ENCODE data around the gene EPC2. TPM values are rescaled to one million over a fixed set of nuclear protein-coding genes. Genes with fewer than 3 reads are reported as not detected.
A peak's percentile ranks its signal among the peaks of the same experiment; 100 is the strongest.

EPC2 gene, protein sequence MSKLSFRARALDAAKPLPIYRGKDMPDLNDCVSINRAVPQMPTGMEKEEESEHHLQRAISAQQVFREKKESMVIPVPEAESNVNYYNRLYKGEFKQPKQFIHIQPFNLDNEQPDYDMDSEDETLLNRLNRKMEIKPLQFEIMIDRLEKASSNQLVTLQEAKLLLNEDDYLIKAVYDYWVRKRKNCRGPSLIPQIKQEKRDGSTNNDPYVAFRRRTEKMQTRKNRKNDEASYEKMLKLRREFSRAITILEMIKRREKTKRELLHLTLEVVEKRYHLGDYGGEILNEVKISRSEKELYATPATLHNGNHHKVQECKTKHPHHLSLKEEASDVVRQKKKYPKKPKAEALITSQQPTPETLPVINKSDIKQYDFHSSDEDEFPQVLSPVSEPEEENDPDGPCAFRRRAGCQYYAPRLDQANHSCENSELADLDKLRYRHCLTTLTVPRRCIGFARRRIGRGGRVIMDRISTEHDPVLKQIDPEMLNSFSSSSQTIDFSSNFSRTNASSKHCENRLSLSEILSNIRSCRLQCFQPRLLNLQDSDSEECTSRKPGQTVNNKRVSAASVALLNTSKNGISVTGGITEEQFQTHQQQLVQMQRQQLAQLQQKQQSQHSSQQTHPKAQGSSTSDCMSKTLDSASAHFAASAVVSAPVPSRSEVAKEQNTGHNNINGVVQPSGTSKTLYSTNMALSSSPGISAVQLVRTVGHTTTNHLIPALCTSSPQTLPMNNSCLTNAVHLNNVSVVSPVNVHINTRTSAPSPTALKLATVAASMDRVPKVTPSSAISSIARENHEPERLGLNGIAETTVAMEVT
- polyA plus RNA-seq (2011; rRNA removed) (18.5 and 24.7 TPM in 2 replicates), polyA minus RNA-seq (2011; rRNA and poly(A)+ RNA removed) (28.8 and 37.0 TPM in 2 replicates)

DNA sequence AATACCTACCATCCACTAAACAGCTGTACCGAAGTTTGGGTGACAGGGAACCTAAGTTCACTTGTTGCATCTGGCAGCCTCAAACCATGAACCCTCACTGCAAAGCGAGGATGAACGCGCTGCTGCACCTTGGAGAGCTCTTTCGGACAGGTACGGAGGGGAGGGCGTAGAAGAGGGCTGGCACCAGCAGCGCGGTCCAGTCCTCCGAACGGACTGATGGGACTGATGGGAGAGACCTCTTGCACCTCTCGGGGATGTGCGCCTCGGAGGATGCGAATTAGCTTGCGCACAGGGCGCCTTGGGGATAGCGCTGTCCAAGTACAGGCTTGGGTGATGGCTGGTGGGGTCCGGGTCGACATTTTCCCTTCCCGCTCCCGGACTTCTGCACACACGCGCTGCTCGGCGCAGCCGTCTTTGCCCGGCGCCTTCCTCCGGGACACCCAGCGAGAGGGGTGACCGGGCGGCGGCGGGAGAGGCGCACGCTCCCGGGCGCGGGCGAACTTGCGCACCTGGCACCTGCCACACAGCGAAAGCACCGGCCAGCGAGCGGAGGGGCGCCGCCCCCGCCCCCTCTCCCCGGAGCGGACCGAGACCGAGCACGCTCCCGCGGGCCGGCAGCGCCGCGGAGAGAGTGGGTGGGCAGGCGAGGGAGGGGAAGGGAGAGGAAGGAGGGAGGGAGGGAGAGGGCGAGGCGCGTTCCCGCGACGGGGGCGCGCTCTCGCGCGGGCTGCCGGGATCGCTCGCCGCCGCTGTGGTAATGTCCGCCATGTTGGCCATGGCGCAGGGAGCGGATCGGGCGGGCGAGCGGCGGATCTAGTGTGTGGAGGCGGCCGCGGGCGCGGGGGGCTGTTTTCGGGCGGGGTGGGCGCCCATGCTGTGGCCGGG is at the start of gene EPC2:
Gene EPC2 (plus strand): TSS at position 754 of the 885 bp plus-strand sequence. CDS start 267 bp downstream, outside the sequence.
- ChIA-PET POLR2A (interaction anchor here (0.6 kb wide), 1 partner anchor 36 kb away, joined by 3 read pairs; no protein-coding TSS in a partner anchor), CTCF (interaction anchor here (0.8 to 1.5 kb wide), 3 partner anchors 135 to 654 kb away, joined by 3 read pairs; no protein-coding TSS in a partner anchor)
- DNase-seq (ENCODE audit: low read depth, low spot score), result peak; percentile 32
- Histone ChIP-seq H3K9me3 (ENCODE audit: control insufficient read depth, insufficient read depth, low read length) (no peaks in the 10 kb centered on the region), H3K27me3 (ENCODE audit: control insufficient read depth, insufficient read depth, low read length) (peaks cover 7% of the 10 kb centered on the region), H3K27ac (ENCODE audit: low read depth, low read length) (peak within 1 kb of the TSS; percentile 99), H3K4me3 (ENCODE audit: low read depth, low read length) (peak within 1 kb of the TSS; percentile 97)
- TF ChIP-seq, protein P1, sequence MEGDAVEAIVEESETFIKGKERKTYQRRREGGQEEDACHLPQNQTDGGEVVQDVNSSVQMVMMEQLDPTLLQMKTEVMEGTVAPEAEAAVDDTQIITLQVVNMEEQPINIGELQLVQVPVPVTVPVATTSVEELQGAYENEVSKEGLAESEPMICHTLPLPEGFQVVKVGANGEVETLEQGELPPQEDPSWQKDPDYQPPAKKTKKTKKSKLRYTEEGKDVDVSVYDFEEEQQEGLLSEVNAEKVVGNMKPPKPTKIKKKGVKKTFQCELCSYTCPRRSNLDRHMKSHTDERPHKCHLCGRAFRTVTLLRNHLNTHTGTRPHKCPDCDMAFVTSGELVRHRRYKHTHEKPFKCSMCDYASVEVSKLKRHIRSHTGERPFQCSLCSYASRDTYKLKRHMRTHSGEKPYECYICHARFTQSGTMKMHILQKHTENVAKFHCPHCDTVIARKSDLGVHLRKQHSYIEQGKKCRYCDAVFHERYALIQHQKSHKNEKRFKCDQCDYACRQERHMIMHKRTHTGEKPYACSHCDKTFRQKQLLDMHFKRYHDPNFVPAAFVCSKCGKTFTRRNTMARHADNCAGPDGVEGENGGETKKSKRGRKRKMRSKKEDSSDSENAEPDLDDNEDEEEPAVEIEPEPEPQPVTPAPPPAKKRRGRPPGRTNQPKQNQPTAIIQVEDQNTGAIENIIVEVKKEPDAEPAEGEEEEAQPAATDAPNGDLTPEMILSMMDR (IDR thresholded peaks at IDR 0.05; ENCODE audit: low read depth, low read length), result no peak

GRCh38 chr2:148596018-148596417 is 48.5 kb upstream of the EPC2 start:
- CTCF ChIA-PET, result interaction anchor here (0.6 kb wide), 1 partner anchor 799 kb away, joined by 4 read pairs; no protein-coding TSS in a partner anchor
- DNase-seq (ENCODE audit: low read depth, low spot score), result no peak
- H3K27me3 ChIP-seq (ENCODE audit: control insufficient read depth, insufficient read depth, low read length), result peaks cover 6% of the 10 kb centered on the region
- H3K27ac ChIP-seq (ENCODE audit: low read depth, low read length), result no peak overlapping the region
- no peak overlapping the region for H3K4me3 ChIP-seq (ENCODE audit: low read depth, low read length)
- TF ChIP-seq, protein P1 (IDR thresholded peaks at IDR 0.05; ENCODE audit: low read depth, low read length), result no peak
- POLR2A ChIA-PET, result no interaction called here
- no peaks in the 10 kb centered on the region; the same call in 1 of the 2 replicates for H3K9me3 ChIP-seq (ENCODE audit: control insufficient read depth, insufficient read depth, low read length)

- CTCF ChIA-PET, result no interaction called here
- Histone ChIP-seq H3K27me3 (ENCODE audit: control insufficient read depth, insufficient read depth, low read length) (peaks cover 2% of the 10 kb centered on the region), H3K9me3 (ENCODE audit: control insufficient read depth, insufficient read depth, low read length) (no peaks in the 10 kb centered on the region; the same call in 1 of the 2 replicates), H3K4me3 (ENCODE audit: low read depth, low read length) (no peak overlapping the region), H3K27ac (ENCODE audit: low read depth, low read length) (no peak overlapping the region)
- DNase-seq (ENCODE audit: low read depth, low spot score), result no peak
- TF ChIP-seq, protein P1 (IDR thresholded peaks at IDR 0.05; ENCODE audit: low read depth, low read length), result no peak
- POLR2A ChIA-PET, result interaction anchor here (0.6 kb wide), 1 partner anchor 579 kb away, joined by 6 read pairs; the partner anchor contains the start of genes MBD5 and ORC4
Observed at GRCh38 chr2:148599109-148599991, 45.2 kb upstream of the EPC2 start.

DNA sequence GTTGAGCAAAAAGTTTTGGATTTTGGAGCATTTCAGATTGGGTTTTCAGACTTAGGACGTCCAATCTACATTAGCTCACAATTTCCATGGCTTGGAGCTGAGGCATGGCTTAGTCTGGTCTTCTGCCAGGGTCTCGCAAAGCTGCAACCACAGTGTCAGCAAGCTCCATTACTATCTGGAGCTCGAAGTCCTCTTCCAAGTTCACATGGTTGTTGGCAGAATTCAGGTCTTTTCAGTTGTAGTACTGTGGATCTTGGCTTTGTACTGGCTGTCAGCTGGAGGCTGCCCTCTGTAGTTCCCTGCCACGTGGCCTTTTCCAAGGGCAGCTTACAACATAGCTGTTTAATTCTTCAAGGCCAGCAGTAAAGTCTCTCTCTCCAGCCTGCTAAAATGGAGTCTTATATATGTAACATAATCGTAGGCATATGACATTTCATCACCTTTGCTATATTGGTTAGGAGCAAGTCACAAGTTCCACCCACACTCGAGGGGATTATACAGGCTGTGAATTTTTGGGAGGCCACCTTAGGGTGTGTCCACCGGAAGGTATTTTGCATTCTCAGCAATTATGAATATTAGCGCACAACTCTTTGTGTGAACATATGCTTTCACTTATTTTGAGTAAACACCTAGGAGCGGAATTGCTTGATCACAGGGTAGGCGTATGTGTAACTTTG is 41.5 kb upstream of the EPC2 start:
- H3K27ac ChIP-seq (ENCODE audit: low read depth, low read length), result no peak overlapping the region
- POLR2A ChIA-PET, result no interaction called here
- TF ChIP-seq, protein P1 (IDR thresholded peaks at IDR 0.05; ENCODE audit: low read depth, low read length), result no peak
- peaks cover 2% of the 10 kb centered on the region for H3K27me3 ChIP-seq (ENCODE audit: control insufficient read depth, insufficient read depth, low read length)
- H3K9me3 ChIP-seq (ENCODE audit: control insufficient read depth, insufficient read depth, low read length), result no peaks in the 10 kb centered on the region; the same call in 1 of the 2 replicates
- no peak for DNase-seq (ENCODE audit: low read depth, low spot score)
- CTCF ChIA-PET, result interaction anchor here (1.3 kb wide), 1 partner anchor 613 kb away, joined by 3 read pairs; no protein-coding TSS in a partner anchor
- H3K4me3 ChIP-seq (ENCODE audit: low read depth, low read length), result no peak overlapping the region

Data from AG04450 (cell line).